BE2C (cell line): ENCODE results near the gene FANCI.

Source experiments
- DNase-seq: peaks from one replicate; pipeline ENCODE4 v3.0.0-alpha.2; 2020
- H3K27me3 ChIP-seq: fragments of 250-450 bp; sonication (Bioruptor Pico); 2 replicates; pipeline ENCODE4 v1.5.1; 2020; ENCODE audit warnings: mild to moderate bottlenecking
- H3K36me3 ChIP-seq: fragments of 250-450 bp; sonication (Bioruptor Pico); 2 replicates; pipeline ENCODE4 v1.5.1; 2020; ENCODE audit warnings: mild to moderate bottlenecking
- H3K4me1 ChIP-seq: fragments of 250-450 bp; sonication (Bioruptor Pico); 2 replicates; pipeline ENCODE4 v1.5.1; 2020
- H3K4me3 ChIP-seq: 2 replicates; pipeline ENCODE4 v1.5.1; 2011; ENCODE audit warnings: low read depth, low read length
- H3K9me3 ChIP-seq: fragments of 250-450 bp; sonication (Bioruptor Pico); 2 replicates; pipeline ENCODE4 v1.5.1; 2020
- CTCF ChIP-seq: IDR thresholded peaks from 2 replicates; pipeline ENCODE4 v1.5.1; 2012; ENCODE audit warnings: mild to moderate bottlenecking, low read depth, low read length

FANCI gene

GRCh38 chr15:89334510-89335297 lies 90.9 kb downstream of the FANCI start, which contains the start of gene POLG:
POLG (minus strand) TSS chr15:89334824; CDS start chr15:89333754, 1,070 bp downstream.
- Histone ChIP-seq H3K9me3 (no peaks in the 10 kb centered on the region), H3K4me3 (peak within 1 kb of the TSS; percentile 78), H3K36me3 (peaks cover 38% of the 10 kb centered on the region), H3K4me1 (no peaks in the 10 kb centered on the region; the same call in none of the 2 replicates), H3K27me3 (no peaks in the 10 kb centered on the region)
- peak; percentile 99 for DNase-seq
- no peak for TF ChIP-seq CTCF

GRCh38 chr15:89335298-89336041 lies 91.7 kb downstream of the FANCI start:
- H3K4me1 ChIP-seq = no peaks in the 10 kb centered on the region; the same call in none of the 2 replicates
- H3K4me3 ChIP-seq = peak overlapping the region; percentile 58
- H3K36me3 ChIP-seq = peaks cover 31% of the 10 kb centered on the region
- no peaks in the 10 kb centered on the region for H3K9me3 ChIP-seq
- DNase-seq = peak; percentile 78
- no peak for TF ChIP-seq CTCF
- H3K27me3 ChIP-seq = no peaks in the 10 kb centered on the region

- TF ChIP-seq CTCF = no peak
- H3K9me3 ChIP-seq = no peaks in the 10 kb centered on the region
Observed at GRCh38 chr15:89338036-89338435, 94.3 kb downstream of the FANCI start.

GRCh38 chr15:89340573-89340972 lies 96.8 kb downstream of the FANCI start:
- TF ChIP-seq CTCF = no peak

More at GRCh38 chr15:89338036-89338435, 94.3 kb downstream of the FANCI start:
- no peak for DNase-seq
- no peaks in the 10 kb centered on the region for H3K27me3 ChIP-seq
- peaks cover 7% of the 10 kb centered on the region for H3K36me3 ChIP-seq
- H3K4me1 ChIP-seq = no peaks in the 10 kb centered on the region
- H3K4me3 ChIP-seq = no peak overlapping the region

GRCh38 chr15:89341316-89342005 lies 97.7 kb downstream of the FANCI start:
- Histone ChIP-seq H3K9me3 (no peaks in the 10 kb centered on the region), H3K36me3 (no peaks in the 10 kb centered on the region), H3K4me1 (no peaks in the 10 kb centered on the region), H3K4me3 (no peak overlapping the region), H3K27me3 (no peaks in the 10 kb centered on the region)
- DNase-seq = no peak
- no peak for TF ChIP-seq CTCF

More at GRCh38 chr15:89340573-89340972, 96.8 kb downstream of the FANCI start:
- Histone ChIP-seq H3K36me3 (no peaks in the 10 kb centered on the region), H3K4me3 (no peak overlapping the region), H3K4me1 (no peaks in the 10 kb centered on the region), H3K27me3 (no peaks in the 10 kb centered on the region), H3K9me3 (no peaks in the 10 kb centered on the region)
- no peak for DNase-seq
